Measurements from ENCODE around the gene CRELD1.

- TF ChIP-seq POLR2A (IDR thresholded peaks at IDR 0.05): no peak
- TF ChIP-seq CTCF (IDR thresholded peaks at IDR 0.05): no peak
Observed at GRCh38 chr3:9980251-9980650, 46.6 kb downstream of the CRELD1 start.

Data from body of pancreas (tissue), 4 donors.